Sigmoid colon (tissue), 7 donors: Measurements from ENCODE around the gene MLPH. TPM values are rescaled to one million over a fixed set of nuclear protein-coding genes. Genes with fewer than 3 reads are reported as not detected.

Source experiments
- DNase-seq: peaks from one replicate; pipeline ENCODE4 v3.0.0-alpha.2; 2019
- H3K27ac ChIP-seq, 4 donors: fragments of 200-600 bp; sonication (generic); one replicate each; pipeline ENCODE4 v1.5.1; 2016 to 2019; ENCODE audit warnings: mild to moderate bottlenecking in 1 of 4
- H3K27me3 ChIP-seq, 3 donors: fragments of 200-600 bp; sonication (generic); one replicate each; pipeline ENCODE4 v1.5.1; 2019; ENCODE audit warnings: mild to moderate bottlenecking in 1 of 3
- H3K36me3 ChIP-seq, 4 donors: fragments of 200-600 bp; sonication (generic); one replicate each; pipeline ENCODE4 v1.5.1; 2016 to 2019
- H3K4me1 ChIP-seq, 4 donors: fragments of 200-600 bp; sonication (generic); one replicate each; pipeline ENCODE4 v1.5.1; 2017 to 2019
- H3K4me3 ChIP-seq, 4 donors: fragments of 200-600 bp; sonication (generic); one replicate each; pipeline ENCODE4 v1.5.1; 2017 to 2019; ENCODE audit warnings: mild to moderate bottlenecking in 2 of 4, moderate library complexity in 1 of 4
- H3K9me3 ChIP-seq, 4 donors: fragments of 200-600 bp in 3 of 4; sonication (generic) in 3 of 4; one replicate each; pipeline versions ENCODE4 v1.5.1 to v1.6.1; 2013 to 2019
- EP300 ChIP-seq, 4 donors: sonication (generic); formaldehyde crosslinking; IDR thresholded peaks; one replicate each; pipeline ENCODE4 v1.6.1; 2017; ENCODE audit warnings: antibody characterized with exemption in 4 of 4
- POLR2A ChIP-seq, 2 donors: fragments of 450-650 bp; IDR thresholded peaks; one replicate each; pipeline ENCODE4 v1.6.1; 2016; ENCODE audit warnings: antibody characterized with exemption in 2 of 2, mild to moderate bottlenecking in 2 of 2, moderate library complexity in 2 of 2
- POLR2AphosphoS5 ChIP-seq, 4 donors: sonication (generic); formaldehyde crosslinking; IDR thresholded peaks; one replicate each; pipeline ENCODE4 v1.6.1; 2017; ENCODE audit warnings: antibody characterized with exemption in 4 of 4
- WGBS, 2 donors: extraction: QIAGEN DNeasy Blood & Tissue Kit; methylation state at CpG; one replicate each; pipeline ENCODE4 v1.1.7; 2013; 5-methylcytosine and 5-hydroxymethylcytosine counted together
- intact Hi-C: fragments of 100-400 bp; cut with DNase I; formaldehyde crosslinking; loops from one replicate; pipeline ENCODE4 v1.15.1; 2023
- polyA plus RNA-seq, 3 donors: library from polyadenylated mRNA; stranded (reverse); fragments of 200-250 nt; gene quantifications; one replicate each; pipeline ENCODE4 v1.2.3, GENCODE V29; 2013
- total RNA-seq, 4 donors: library from RNA; depleted of rRNA; stranded (reverse); fragments of >200 nt; gene quantifications; one replicate each; pipeline ENCODE4 v1.1.0, GENCODE V29; 2016
- TF ChIP-seq, protein P1 (sequence below), 4 experiments: fragments of 450-650 bp in 3 of 4; fragments of 200-600 bp in 1 of 4; IDR thresholded peaks; one replicate each; pipeline ENCODE4 v1.5.1; 2016 to 2019; ENCODE audit warnings: antibody characterized with exemption in 4 of 4, mild to moderate bottlenecking in 3 of 4, moderate library complexity in 2 of 4
- donor health status: healthy with polysubstance abuse.
- donor health status: Bipolar disorder and iron deficiency.
- donor health status: healthy.

Gene MLPH
- total and polyA plus RNA-seq, 7 donors = 1.8 to 79.3 (median 21.9) TPM

DNA sequence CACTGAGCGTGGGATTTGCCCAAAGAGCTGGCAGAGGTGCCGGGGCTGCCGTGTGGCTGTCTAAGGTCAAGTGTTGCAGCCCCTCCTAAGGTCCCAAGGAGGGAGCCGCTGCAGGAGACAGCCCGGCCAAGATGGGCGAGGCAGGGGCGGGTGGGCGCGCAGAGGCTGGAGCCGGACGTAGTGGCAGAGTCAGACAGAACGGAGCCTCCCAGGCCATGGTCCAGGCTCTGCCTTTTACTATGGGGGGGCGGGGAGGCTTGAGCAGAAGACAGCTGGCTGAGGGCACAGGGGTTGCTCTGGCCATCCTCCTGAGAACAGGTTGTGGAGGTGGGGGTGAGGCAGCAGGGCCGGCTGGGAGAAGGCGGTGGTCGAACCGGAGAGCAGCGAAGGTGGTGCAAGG is 51.9 kb downstream of the MLPH start:
- Histone ChIP-seq H3K27me3 (peaks cover 0 to 6% (median 0%) of the 10 kb centered on the region in 3 donors), H3K27ac (no peak overlapping the region), H3K9me3 (no peaks in the 10 kb centered on the region), H3K4me3 (no peak overlapping the region), H3K36me3 (no peaks in the 10 kb centered on the region), H3K4me1 (peaks cover 0 to 5% (median 0%) of the 10 kb centered on the region in 4 donors)
- TF ChIP-seq POLR2A (IDR thresholded peaks at IDR 0.05) (no peak), EP300 (IDR thresholded peaks at IDR 0.05) (no peak), POLR2AphosphoS5 (IDR thresholded peaks at IDR 0.05) (no peak)
- TF ChIP-seq, protein P1, sequence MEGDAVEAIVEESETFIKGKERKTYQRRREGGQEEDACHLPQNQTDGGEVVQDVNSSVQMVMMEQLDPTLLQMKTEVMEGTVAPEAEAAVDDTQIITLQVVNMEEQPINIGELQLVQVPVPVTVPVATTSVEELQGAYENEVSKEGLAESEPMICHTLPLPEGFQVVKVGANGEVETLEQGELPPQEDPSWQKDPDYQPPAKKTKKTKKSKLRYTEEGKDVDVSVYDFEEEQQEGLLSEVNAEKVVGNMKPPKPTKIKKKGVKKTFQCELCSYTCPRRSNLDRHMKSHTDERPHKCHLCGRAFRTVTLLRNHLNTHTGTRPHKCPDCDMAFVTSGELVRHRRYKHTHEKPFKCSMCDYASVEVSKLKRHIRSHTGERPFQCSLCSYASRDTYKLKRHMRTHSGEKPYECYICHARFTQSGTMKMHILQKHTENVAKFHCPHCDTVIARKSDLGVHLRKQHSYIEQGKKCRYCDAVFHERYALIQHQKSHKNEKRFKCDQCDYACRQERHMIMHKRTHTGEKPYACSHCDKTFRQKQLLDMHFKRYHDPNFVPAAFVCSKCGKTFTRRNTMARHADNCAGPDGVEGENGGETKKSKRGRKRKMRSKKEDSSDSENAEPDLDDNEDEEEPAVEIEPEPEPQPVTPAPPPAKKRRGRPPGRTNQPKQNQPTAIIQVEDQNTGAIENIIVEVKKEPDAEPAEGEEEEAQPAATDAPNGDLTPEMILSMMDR (IDR thresholded peaks at IDR 0.05) = no peak
- intact Hi-C loops = no loop called here
- 91 to 92% methylated on average over 18 of the region's 18 CpGs for WGBS, 2 donors
- no peak for DNase-seq

DNA sequence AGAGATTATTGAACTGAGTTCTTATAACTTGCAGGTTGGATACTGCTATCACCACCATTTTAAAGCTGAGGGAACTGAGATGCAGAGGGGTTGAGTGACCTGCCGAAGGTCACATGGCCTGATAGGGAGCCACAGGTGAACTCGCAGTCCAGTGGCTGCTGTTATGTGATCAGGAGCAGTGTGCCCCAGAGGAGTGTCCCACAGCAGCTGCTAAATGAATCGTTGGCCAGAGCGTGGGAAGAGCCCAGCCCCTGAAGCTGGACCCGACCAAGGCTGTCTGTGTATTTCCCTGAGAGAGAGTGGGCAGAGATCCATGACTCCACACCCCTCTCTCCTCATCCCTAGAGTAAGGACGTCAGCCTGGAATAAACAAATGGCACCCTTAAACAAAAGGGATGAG is 52.6 kb downstream of the MLPH start:
- Histone ChIP-seq H3K9me3 (no peaks in the 10 kb centered on the region), H3K4me1 (peaks cover 0 to 5% (median 0%) of the 10 kb centered on the region in 4 donors), H3K27ac (no peak overlapping the region), H3K27me3 (peaks cover 0 to 6% (median 0%) of the 10 kb centered on the region in 3 donors), H3K36me3 (no peaks in the 10 kb centered on the region), H3K4me3 (no peak overlapping the region)
- intact Hi-C loops = no loop called here
- DNase-seq = no peak
- TF ChIP-seq, protein P1 (IDR thresholded peaks at IDR 0.05) = no peak
- TF ChIP-seq POLR2A (IDR thresholded peaks at IDR 0.05) (no peak), POLR2AphosphoS5 (IDR thresholded peaks at IDR 0.05) (no peak), EP300 (IDR thresholded peaks at IDR 0.05) (no peak)
- WGBS, 2 donors = 75 to 76% methylated on average over 6 of the region's 6 CpGs

DNA sequence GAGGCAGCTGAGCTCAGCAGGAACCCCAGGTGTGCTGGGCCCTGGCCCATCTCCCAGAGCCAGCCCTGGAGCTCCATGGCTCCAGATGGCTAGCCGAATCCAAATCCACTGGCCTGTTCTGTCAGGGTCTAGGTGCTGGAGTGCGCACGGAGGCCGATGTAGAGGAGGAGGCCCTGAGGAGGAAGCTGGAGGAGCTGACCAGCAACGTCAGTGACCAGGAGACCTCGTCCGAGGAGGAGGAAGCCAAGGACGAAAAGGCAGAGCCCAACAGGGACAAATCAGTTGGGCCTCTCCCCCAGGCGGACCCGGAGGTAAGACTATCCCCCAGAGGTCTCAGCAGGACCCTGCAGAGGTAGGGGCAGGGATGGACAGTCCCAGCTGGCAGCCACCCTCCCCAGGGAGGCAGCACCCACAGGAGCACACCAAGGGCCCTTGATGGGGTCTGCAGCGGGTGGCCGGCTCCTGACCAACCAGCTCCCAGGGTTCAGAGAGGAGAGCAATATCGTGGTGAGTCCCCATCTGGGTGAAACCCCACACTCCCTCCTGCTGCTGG is 53.2 kb downstream of the MLPH start:
- intact Hi-C loops = no loop called here
- no peak overlapping the region for H3K4me3 ChIP-seq
- peaks cover 0 to 6% (median 0%) of the 10 kb centered on the region in 3 donors for H3K27me3 ChIP-seq
- H3K36me3 ChIP-seq = no peaks in the 10 kb centered on the region
- no peak for DNase-seq
- 86 to 91% methylated on average over 13 of the region's 13 CpGs for WGBS, 2 donors
- no peak overlapping the region for H3K27ac ChIP-seq
- H3K4me1 ChIP-seq = peaks cover 0 to 5% (median 0%) of the 10 kb centered on the region in 4 donors
- no peaks in the 10 kb centered on the region for H3K9me3 ChIP-seq
- TF ChIP-seq EP300 (IDR thresholded peaks at IDR 0.05) = no peak
- TF ChIP-seq, protein P1 (IDR thresholded peaks at IDR 0.05) = no peak
- no peak for TF ChIP-seq POLR2AphosphoS5 (IDR thresholded peaks at IDR 0.05)
- no peak for TF ChIP-seq POLR2A (IDR thresholded peaks at IDR 0.05)

DNA sequence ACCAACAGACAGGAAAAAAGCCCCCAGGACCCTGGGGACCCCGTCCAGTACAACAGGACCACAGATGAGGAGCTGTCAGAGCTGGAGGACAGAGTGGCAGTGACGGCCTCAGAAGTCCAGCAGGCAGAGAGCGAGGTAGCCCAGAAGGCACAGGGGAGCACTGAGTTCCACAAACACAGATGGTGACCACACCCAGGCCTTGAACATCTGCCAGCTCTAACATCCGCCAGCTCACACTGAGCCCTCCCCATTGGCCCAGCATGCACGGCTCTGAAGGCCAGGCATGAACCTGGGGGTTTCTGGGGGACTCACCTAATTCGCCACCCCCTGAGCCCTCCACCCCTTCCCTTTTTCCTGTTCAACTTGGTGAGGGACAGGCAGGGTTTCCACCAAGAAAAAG is 53.8 kb downstream of the MLPH start:
- TF ChIP-seq EP300 (IDR thresholded peaks at IDR 0.05) (no peak), POLR2AphosphoS5 (IDR thresholded peaks at IDR 0.05) (no peak), POLR2A (IDR thresholded peaks at IDR 0.05) (no peak)
- TF ChIP-seq, protein P1 (IDR thresholded peaks at IDR 0.05) = no peak
- 8 to 49% methylated on average over 6 of the region's 6 CpGs for WGBS, 2 donors
- peak; percentile 80 for DNase-seq
- intact Hi-C loops = no loop called here
- peaks cover 0 to 5% (median 0%) of the 10 kb centered on the region in 4 donors for H3K4me1 ChIP-seq
- H3K4me3 ChIP-seq = no peak overlapping the region
- no peak overlapping the region for H3K27ac ChIP-seq
- no peaks in the 10 kb centered on the region for H3K9me3 ChIP-seq
- H3K36me3 ChIP-seq = no peaks in the 10 kb centered on the region
- peaks cover 0 to 6% (median 0%) of the 10 kb centered on the region in 3 donors for H3K27me3 ChIP-seq

DNA sequence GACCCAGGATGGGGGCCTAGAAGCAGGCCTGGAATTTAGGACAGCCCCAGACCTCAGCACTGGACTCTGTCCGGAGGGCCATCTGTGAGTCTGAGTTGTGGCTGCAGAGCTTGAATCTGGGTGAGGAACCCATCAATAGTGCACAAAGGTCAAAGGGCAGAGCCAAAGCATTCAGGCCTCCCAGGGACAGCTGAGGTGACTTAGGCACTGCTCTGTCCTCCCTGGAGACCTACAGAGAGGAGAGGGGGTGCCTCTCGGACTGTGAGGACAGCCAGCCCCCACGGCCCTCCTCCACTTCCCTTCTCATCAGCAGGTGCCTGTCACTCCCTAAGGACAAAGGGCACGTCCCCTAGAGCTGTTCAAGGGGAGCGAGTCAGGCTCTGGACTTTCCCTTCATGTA is 54.2 kb downstream of the MLPH start:
- DNase-seq = no peak
- Histone ChIP-seq H3K9me3 (no peaks in the 10 kb centered on the region), H3K4me3 (no peak overlapping the region), H3K36me3 (no peaks in the 10 kb centered on the region), H3K27ac (no peak overlapping the region), H3K4me1 (peaks cover 0 to 5% (median 0%) of the 10 kb centered on the region in 4 donors), H3K27me3 (peaks cover 0 to 6% (median 0%) of the 10 kb centered on the region in 3 donors)
- 32 to 60% methylated on average over 5 of the region's 5 CpGs for WGBS, 2 donors
- intact Hi-C loops = no loop called here
- TF ChIP-seq POLR2A (IDR thresholded peaks at IDR 0.05) (no peak), EP300 (IDR thresholded peaks at IDR 0.05) (no peak), POLR2AphosphoS5 (IDR thresholded peaks at IDR 0.05) (no peak)
- TF ChIP-seq, protein P1 (IDR thresholded peaks at IDR 0.05) = no peak
